HG03378 (cell line): ENCODE data around the gene GDF10.

Source experiments
- ATAC-seq: cut with Tn5 transposase; IDR thresholded peaks from one replicate; pipeline ENCODE4 v1.9.1; 2021; ENCODE audit warnings: mild to moderate bottlenecking, moderate library complexity; ENCODE audit not compliant: unreplicated experiment

The GDF10 gene

GRCh38 chr10:47299611-47300428 lies at the start of gene GDF10:
Gene GDF10 (plus strand): TSS chr10:47300197. CDS start chr10:47300652, 455 bp downstream.
- ATAC-seq: no peak

DNA sequence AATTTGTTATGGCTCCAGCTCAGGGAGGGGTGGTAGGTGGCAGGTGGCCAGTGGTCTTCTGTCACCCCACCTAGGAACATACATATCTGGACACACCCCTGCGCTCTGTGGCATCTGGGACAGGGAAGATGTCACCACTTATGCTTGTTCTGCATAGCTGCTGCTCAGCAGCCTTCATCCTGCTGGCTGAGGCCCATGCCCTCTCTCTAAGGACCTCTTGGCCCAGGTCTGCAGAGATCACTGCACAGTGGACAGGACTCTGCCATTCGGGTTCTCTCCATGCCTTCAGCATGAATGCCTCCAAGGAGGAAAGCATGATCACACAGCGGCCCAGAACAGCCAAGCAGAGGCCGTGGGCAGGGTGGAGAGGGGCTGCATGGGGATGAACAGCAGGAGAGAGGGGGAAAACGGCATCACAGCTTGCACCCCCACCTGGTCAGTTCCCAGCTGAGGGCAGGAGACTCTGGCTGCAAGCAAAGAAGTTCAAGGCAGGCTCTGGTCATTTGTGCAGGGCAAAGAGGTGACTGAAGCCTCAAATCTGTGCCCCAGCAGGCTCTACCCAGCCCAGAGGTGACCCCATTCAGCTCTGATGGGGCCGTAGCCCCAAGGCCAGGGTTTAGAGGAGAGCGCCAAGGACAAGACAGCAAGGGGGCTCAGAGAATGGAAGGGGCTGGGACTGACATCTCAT lies 47.8 kb upstream of the GDF10 start:
- ATAC-seq: no peak

DNA sequence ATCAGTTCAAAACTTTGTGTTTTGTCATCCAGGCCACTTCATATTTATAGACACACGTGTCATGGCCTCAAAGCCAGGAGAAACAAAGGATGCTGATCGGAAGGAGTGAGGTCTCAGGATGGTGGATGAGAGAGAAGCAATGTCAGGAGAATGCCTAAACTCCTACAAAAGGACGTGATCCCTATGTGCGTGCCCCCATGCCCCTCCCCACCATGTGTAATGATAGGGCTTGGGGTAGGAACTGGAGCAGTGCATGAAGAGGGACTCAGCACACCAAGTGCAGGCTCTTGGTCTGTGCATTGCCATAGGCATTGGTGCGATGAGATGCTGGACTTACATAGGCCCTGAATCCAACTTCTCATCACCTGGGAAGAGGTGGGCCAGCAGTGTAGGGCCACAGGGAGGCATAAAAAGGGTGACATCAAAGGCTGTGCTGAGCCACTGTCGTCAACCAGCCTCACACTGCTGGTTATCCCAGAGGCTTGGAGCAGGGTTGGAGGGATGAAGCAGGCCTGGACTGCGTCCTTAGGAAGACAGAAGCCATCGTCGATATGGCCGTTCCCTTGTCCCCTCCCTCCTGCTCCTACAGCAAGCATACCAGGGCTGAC lies 46.9 kb upstream of the GDF10 start:
- no peak for ATAC-seq

- no peak for ATAC-seq
Observed at GRCh38 chr10:47253651-47254375, 46.2 kb upstream of the GDF10 start.

GRCh38 chr10:47254611-47255010 lies 45.4 kb upstream of the GDF10 start:
- no peak for ATAC-seq

GRCh38 chr10:47255033-47255813 lies 44.8 kb upstream of the GDF10 start:
- ATAC-seq: no peak

DNA sequence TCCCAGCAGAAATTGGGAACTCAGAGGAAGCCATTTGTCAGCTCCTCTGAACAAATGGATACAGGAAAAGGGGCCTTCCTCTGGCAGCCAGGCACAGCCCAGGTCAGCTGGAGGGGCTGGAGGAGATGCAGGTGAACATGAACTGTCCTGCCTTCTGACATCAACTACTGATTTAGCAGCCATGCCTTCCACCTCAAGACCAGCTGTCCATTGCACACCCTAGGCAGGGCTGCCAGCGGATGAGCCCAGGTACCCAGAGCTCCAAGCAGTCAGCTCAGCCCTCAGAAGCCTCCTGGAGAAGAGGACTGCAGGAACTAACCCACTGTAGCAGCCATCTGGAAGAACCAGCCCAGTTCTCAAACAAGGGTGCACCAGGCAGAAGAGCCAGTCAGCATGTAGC lies 44.1 kb upstream of the GDF10 start:
- no peak for ATAC-seq

DNA sequence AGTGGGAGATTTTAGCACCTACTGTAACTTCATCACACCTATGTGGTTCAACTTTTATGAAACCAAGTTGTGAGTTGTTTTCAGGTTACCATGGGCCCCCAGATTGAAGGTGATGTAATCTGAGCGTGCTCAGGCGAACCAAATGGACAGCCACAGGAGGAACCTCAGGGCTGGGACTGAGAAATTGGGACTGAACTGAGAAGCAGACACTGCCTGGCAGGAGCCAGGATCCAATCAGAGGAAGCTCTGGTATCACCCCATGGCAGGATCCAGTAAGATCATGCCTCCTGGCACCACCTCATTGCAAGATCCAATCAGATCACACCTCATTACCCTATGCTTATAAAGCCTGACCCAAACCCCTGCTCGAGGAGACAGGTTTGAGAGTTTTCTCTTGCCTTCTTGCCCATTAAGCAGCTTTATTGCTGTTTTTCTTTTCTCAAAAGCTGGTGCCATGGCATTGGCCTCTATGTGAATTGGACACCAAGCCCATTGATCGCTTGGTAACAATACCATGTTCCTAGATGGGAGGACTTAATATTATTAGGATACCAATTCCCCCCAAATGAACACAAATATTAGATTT lies 43.2 kb upstream of the GDF10 start:
- no peak for ATAC-seq

DNA sequence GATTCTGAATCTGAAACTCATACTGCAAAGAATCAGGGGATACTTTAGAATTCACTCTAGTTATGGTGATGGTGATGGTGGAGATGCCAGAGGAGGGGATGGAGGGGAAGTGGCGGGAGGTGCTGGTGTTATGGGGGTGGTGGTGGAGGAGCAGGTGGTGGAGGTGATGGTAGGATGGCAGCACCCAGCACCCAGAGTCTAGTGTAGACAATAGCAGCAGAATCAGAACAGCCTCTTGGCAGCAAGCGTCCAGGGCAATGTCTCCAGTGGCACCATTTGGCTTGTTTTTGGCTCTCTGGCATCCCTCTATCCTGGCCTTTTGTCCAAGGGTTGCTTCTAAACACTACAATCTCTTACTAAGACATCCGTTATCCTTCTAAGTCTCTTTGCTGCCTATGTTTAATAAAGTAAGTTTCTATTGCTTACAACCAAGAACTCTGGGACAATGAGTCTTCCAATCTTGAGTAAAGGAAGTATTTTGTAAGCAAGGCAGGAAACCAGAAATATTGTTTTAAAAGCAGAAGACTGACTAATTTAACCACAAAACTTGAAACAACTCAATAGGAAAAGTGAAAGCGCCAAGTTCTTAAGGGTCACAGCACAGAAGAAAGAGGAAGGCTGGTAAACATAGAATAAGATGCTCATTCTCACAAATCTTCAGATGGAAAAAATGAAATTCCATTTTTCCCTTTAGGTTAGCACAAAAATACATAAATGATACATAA lies 42.4 kb upstream of the GDF10 start:
- no peak for ATAC-seq

- ATAC-seq: no peak
Observed at GRCh38 chr10:47258921-47259320, 41.1 kb upstream of the GDF10 start.

DNA sequence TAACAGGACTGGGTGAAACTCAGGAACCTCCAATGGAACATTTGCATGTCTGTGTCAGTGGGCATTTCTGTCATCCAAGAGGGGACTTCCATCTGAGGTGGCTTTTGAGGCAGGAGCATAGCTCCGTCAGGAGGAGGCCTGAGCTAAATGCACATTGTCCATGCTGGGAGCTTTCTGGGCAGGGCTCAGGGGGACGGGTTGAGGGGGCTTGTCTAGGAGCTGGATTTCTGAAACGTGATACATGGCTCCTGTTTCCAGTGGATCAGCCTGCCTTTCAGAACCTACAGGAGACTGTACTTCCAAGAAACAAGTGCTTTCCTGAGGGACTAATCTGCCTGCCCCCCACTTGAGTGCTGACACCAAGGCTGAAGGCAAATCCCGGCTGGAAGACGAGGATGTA lies 40.5 kb upstream of the GDF10 start:
- no peak for ATAC-seq

DNA sequence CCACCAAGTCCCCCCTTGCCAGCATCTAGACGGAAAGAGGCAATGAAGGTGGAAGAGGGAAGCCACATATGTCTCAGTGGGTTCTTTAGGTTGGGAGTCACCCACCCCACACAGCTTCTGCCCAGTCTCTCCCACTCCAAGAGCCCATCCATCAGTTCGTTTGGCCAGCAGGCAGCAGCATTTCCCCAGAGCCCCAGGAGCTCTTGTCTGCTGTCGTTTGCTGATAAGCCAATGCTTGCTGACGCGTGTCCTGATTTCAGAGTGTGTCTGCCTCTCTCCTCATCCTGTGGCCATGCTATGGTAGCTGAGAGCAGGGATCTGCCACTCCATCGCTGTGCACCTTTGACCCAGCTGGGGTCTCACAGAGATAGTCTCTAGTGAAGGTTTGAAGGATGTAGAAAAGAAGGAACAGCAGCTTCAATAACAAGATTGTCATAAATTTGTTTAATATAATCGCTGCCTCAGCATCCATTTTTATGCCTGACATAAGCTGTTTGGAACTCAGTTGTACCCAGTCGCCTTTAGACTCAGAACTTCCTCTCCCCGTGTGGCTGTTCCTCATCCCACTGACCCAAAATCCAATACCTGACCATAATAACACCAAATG lies 39.4 kb upstream of the GDF10 start:
- ATAC-seq: no peak

DNA sequence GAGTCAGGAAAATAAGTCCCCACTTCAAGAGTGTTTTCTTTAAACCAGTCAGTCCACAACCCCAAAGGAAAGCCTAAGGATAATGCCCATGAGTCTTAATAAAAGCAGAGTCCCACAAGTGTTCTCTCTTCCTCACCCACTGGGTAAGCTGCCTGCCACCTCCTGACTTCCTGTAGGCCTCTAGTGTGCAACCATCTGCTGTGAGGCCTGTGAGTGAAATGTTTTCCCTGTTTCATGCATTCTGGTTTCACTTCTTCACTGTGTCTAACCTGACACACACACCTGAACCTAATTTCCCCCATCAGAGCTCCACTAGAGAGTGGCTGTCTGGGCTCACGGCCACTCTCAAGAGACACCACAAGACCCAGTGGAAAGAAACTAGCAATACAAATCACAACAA lies 38.9 kb upstream of the GDF10 start:
- peak; percentile 97 for ATAC-seq

- no peak for ATAC-seq
Observed at GRCh38 chr10:47261556-47261955, 38.4 kb upstream of the GDF10 start.

DNA sequence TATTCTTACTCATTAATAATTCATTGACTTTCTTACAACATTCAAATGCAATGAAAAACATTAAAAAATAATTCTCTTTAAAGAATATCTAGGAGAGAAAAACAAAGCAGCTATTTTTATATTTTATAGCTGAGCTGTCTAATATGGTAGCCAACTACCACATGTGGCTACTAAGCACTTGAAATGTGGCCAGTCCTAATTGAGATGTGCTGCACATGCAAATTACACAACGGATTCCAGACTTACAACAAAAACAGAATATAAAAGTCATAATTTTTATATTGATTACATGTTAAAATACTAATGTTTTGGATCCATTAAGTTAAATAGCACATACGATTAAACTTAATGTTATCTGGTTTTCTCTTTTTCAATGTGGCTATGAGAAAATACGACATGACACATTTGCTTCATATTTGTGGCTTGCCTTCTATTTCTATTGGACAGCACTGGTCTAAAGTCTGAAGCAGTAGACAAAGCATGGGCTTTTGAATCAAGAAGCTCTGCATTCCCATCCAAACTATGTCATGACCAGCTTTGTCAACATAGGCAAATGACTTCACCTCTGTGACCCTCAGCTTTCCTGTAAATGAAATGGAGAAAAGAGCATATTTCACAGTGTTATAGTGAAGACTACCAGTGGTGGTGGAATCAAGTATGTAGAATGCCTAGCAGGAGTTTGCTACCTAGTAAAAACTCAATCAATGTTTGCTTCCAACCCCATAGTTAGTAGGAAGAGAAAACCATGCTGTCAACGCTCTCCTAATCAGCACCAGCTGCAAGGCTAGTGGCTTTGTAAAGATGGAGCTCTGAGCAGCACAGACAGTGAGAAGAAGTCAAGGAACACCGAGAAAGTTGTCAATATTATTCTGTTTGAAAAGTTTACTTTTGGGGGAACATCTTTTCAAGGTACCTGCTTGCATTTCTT lies 37.1 kb upstream of the GDF10 start:
- ATAC-seq: no peak

GRCh38 chr10:47264797-47265281 lies 35.2 kb upstream of the GDF10 start:
- ATAC-seq: no peak

- ATAC-seq: no peak
Observed at GRCh38 chr10:47266602-47267001, 33.4 kb upstream of the GDF10 start.

DNA sequence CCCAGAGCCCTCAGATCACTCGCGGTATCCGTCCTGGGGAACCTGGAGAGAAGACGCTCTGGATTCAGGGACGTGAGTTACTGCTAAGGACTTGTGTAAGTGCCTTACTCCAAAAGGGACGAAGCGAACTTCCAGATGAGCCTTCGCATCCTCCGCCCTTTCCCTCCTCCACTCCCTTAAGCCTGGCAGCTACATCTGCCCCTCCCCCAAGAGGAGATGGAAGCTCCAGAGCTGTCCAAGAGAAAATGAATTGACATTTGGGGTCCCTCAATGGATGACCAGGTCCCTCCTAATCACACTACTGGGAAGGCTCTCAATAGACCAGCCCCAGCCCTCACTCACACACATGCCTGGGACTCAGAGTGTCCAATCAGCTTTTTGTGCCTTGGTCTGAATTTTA lies 31.3 kb upstream of the GDF10 start:
- ATAC-seq: no peak
